Smooth muscle cell (in vitro differentiated cells): ENCODE results near the gene DNAJC19. TPM values are rescaled to one million over a fixed set of nuclear protein-coding genes. Genes with fewer than 3 reads are reported as not detected.

Source experiments
- DNase-seq: peaks from one replicate; lab custom pipeline; 2025; ENCODE audit not compliant: unreplicated experiment; lab: John Stamatoyannopoulos, UW
- H2AFZ ChIP-seq: fragments of 200-600 bp; sonication (generic); 2 replicates; pipeline ENCODE4 v1.6.0; 2016; ENCODE audit warnings: antibody characterized with exemption, low read depth, mild to moderate bottlenecking
- H3F3A ChIP-seq: fragments of 200-600 bp; sonication (generic); 2 replicates; pipeline ENCODE4 v1.6.0; 2017; ENCODE audit warnings: antibody characterized with exemption, low read depth
- H3K27ac ChIP-seq: fragments of 200-600 bp; sonication (generic); 2 replicates; pipeline ENCODE4 v1.5.1; 2016; ENCODE audit warnings: low read depth, mild to moderate bottlenecking
- H3K27me3 ChIP-seq: fragments of 200-600 bp; sonication (generic); 2 replicates; pipeline ENCODE4 v1.6.1; 2016; ENCODE audit warnings: low read depth, mild to moderate bottlenecking
- H3K36me3 ChIP-seq: fragments of 200-600 bp; sonication (generic); 2 replicates; pipeline ENCODE4 v1.5.1; 2016; ENCODE audit warnings: low read depth
- H3K4me1 ChIP-seq: fragments of 200-600 bp; sonication (generic); 2 replicates; pipeline ENCODE4 v1.5.1; 2016; ENCODE audit warnings: low read depth
- H3K4me2 ChIP-seq: fragments of 200-600 bp; sonication (generic); 2 replicates; pipeline ENCODE4 v1.6.0; 2016; ENCODE audit warnings: mild to moderate bottlenecking
- H3K4me3 ChIP-seq: fragments of 200-600 bp; sonication (generic); 2 replicates; pipeline ENCODE4 v1.5.1; 2016; ENCODE audit warnings: mild to moderate bottlenecking
- H3K79me2 ChIP-seq: fragments of 200-600 bp; sonication (generic); 2 replicates; pipeline ENCODE4 v1.6.0; 2016; ENCODE audit warnings: low read depth, mild to moderate bottlenecking
- H3K9ac ChIP-seq: fragments of 200-600 bp; sonication (generic); 2 replicates; pipeline ENCODE4 v1.6.0; 2016; ENCODE audit warnings: low read depth
- H3K9me3 ChIP-seq: fragments of 200-600 bp; sonication (generic); replicated peaks from 2 replicates; pipeline ENCODE4 v1.5.1; 2016; ENCODE audit warnings: low read depth
- H4K20me1 ChIP-seq: fragments of 200-600 bp; sonication (generic); 2 replicates; pipeline ENCODE4 v1.6.0; 2016; ENCODE audit warnings: low read depth
- CTCF ChIP-seq: fragments of 200-600 bp; sonication (generic); IDR thresholded peaks from 2 replicates; pipeline ENCODE4 v1.5.1; 2017; ENCODE audit warnings: borderline replicate concordance, mild to moderate bottlenecking, antibody characterized with exemption; ENCODE audit not compliant: insufficient read depth, poor library complexity, severe bottlenecking
- WGBS: methylation state at CpG from one replicate; pipeline ENCODE4 v1.1.7; 2016; ENCODE audit warnings: low lambda C conversion rate; 5-methylcytosine and 5-hydroxymethylcytosine counted together
- polyA plus RNA-seq: library from polyadenylated mRNA; unstranded; fragments of >200 nt; fragmentation: Nextera tagmentation; extraction: Ambion mirVana; gene quantifications from 2 replicates; pipeline ENCODE4 v1.2.1, GENCODE V29; 2016
- total RNA-seq: library from RNA; depleted of rRNA; stranded (reverse); fragments of >200 nt; gene quantifications from 2 replicates; pipeline ENCODE4 v1.2.3, GENCODE V29; 2014

The DNAJC19 gene
- total and polyA plus RNA-seq, 2 experiments from 2014 or later, result 34.6 to 63.1 TPM

GRCh38 chr3:180977498-180977897 lies 12.0 kb downstream of the DNAJC19 start:
- Histone ChIP-seq H3K27me3 (no peaks in the 10 kb centered on the region), H3K4me2 (no peak overlapping the region), H3K9ac (no peak overlapping the region), H3K9me3 (no peaks in the 10 kb centered on the region), H3K79me2 (peaks cover 4% of the 10 kb centered on the region), H3K4me1 (no peaks in the 10 kb centered on the region), H3F3A (peaks cover 31% of the 10 kb centered on the region), H3K27ac (no peak overlapping the region), H3K4me3 (no peak overlapping the region), H2AFZ (no peak overlapping the region), H4K20me1 (peaks cover 13% of the 10 kb centered on the region), H3K36me3 (peaks cover 17% of the 10 kb centered on the region)
- no peak for TF ChIP-seq CTCF
- DNase-seq, result no peak

GRCh38 chr3:180974286-180974685 lies 15.2 kb downstream of the DNAJC19 start:
- no peaks in the 10 kb centered on the region for H3K4me1 ChIP-seq
- no peak overlapping the region for H3K4me3 ChIP-seq
- no peak for DNase-seq
- 98% methylated on average over 6 of the region's 6 CpGs for WGBS
- H3K4me2 ChIP-seq, result no peak overlapping the region
- peaks cover 28% of the 10 kb centered on the region for H3F3A ChIP-seq
- no peak overlapping the region for H2AFZ ChIP-seq
- H3K36me3 ChIP-seq, result peaks cover 40% of the 10 kb centered on the region
- H3K27me3 ChIP-seq, result no peaks in the 10 kb centered on the region
- H4K20me1 ChIP-seq, result peaks cover 37% of the 10 kb centered on the region
- H3K79me2 ChIP-seq, result peaks cover 11% of the 10 kb centered on the region
- H3K9ac ChIP-seq, result no peak overlapping the region
- H3K9me3 ChIP-seq, result no peaks in the 10 kb centered on the region
- no peak for TF ChIP-seq CTCF
- no peak overlapping the region for H3K27ac ChIP-seq

- Histone ChIP-seq H3K79me2 (peaks cover 11% of the 10 kb centered on the region), H3F3A (peaks cover 28% of the 10 kb centered on the region), H3K4me2 (no peak overlapping the region), H3K9me3 (no peaks in the 10 kb centered on the region), H4K20me1 (peaks cover 42% of the 10 kb centered on the region), H3K4me3 (no peak overlapping the region), H3K4me1 (no peaks in the 10 kb centered on the region), H3K9ac (no peak overlapping the region), H3K36me3 (peaks cover 47% of the 10 kb centered on the region), H2AFZ (no peak overlapping the region), H3K27ac (no peak overlapping the region), H3K27me3 (no peaks in the 10 kb centered on the region)
- DNase-seq, result no peak
- 97% methylated on average over 2 of the region's 2 CpGs for WGBS
- no peak for TF ChIP-seq CTCF
These were observed 16.0 kb downstream of the DNAJC19 start for GRCh38 chr3:180973543-180973942.

- no peak for TF ChIP-seq CTCF
- Histone ChIP-seq H3K36me3 (peaks cover 56% of the 10 kb centered on the region), H3K27me3 (no peaks in the 10 kb centered on the region), H3K27ac (no peak overlapping the region), H3K4me2 (no peak overlapping the region), H3K9ac (no peak overlapping the region), H3K4me3 (no peak overlapping the region), H2AFZ (no peak overlapping the region), H3K79me2 (peaks cover 11% of the 10 kb centered on the region), H4K20me1 (peaks cover 53% of the 10 kb centered on the region), H3K4me1 (no peaks in the 10 kb centered on the region), H3K9me3 (no peaks in the 10 kb centered on the region), H3F3A (peaks cover 15% of the 10 kb centered on the region)
- WGBS, result 97% methylated on average over 6 of the region's 6 CpGs
- DNase-seq, result no peak
These were observed 18.6 kb downstream of the DNAJC19 start for GRCh38 chr3:180970931-180971330.
